RWPE1 (cell line): Measurements from ENCODE around the gene C15orf62.

Experiments
- CTCF ChIA-PET: fragments of 350-600 bp; sonication (Branson Sonifier 250); formaldehyde crosslinking; extraction: SDS; loops from one replicate; lab custom pipeline; 2021; lab: Yijun Ruan, JAX
- POLR2A ChIA-PET: fragments of 400-600 bp; formaldehyde crosslinking; extraction: SDS; loops from one replicate; lab custom pipeline; 2020; ENCODE audit warnings: antibody characterized with exemption; ENCODE audit not compliant: low non-redundant PET; lab: Yijun Ruan, JAX
- DNase-seq: peaks from one replicate; pipeline ENCODE4 v3.0.0; 2012; ENCODE audit warnings: low spot score
- H3K27ac ChIP-seq: fragments of 450-650 bp; 2 replicates; pipeline ENCODE4 v1.5.1; 2017
- CTCF ChIP-seq: fragments of 450-650 bp; conservative IDR thresholded peaks from 2 replicates; pipeline ENCODE4 v1.5.1; 2017; ENCODE audit warnings: low read depth, mild to moderate bottlenecking

The C15orf62 gene

GRCh38 chr15:40812721-40813425 is 43.1 kb downstream of the C15orf62 start:
- H3K27ac ChIP-seq: peak overlapping the region; percentile 48
- no peak for DNase-seq
- POLR2A ChIA-PET: no interaction called here
- CTCF ChIA-PET: no interaction called here
- TF ChIP-seq CTCF: no peak

GRCh38 chr15:40815042-40815698 is 45.4 kb downstream of the C15orf62 start:
- ChIA-PET POLR2A (interaction anchor here (0.9 kb wide), 1 partner anchor 13 kb away, joined by 4 read pairs; the partner anchor contains the start of gene PPP1R14D), CTCF (interaction anchor here (0.7 kb wide), 1 partner anchor 707 kb away, joined by 3 read pairs; the partner anchor contains the start of gene BMF)
- no peak for TF ChIP-seq CTCF
- H3K27ac ChIP-seq: peak overlapping the region; percentile 35
- DNase-seq: no peak

- H3K27ac ChIP-seq: no peak overlapping the region
- ChIA-PET CTCF (no interaction called here), POLR2A (no interaction called here)
Observed at GRCh38 chr15:40819048-40819447, 49.3 kb downstream of the C15orf62 start.

GRCh38 chr15:40821195-40821594 is 51.4 kb downstream of the C15orf62 start:
- ChIA-PET CTCF (interaction anchor here (0.7 kb wide), 1 partner anchor 22 kb away, joined by 3 read pairs; no protein-coding TSS in a partner anchor), POLR2A (no interaction called here)
- no peak overlapping the region for H3K27ac ChIP-seq
- DNase-seq: no peak
- TF ChIP-seq CTCF: no peak

More at GRCh38 chr15:40819048-40819447, 49.3 kb downstream of the C15orf62 start:
- no peak for DNase-seq
- no peak for TF ChIP-seq CTCF
